Neural cell (in vitro differentiated cells): ENCODE measurements around the gene RHEBL1. TPM values are rescaled to one million over a fixed set of nuclear protein-coding genes. Genes with fewer than 3 reads are reported as not detected.

Experiments used
- H2AFZ ChIP-seq: fragments of 200-600, 300-800 bp; sonication (generic), shearing (Covaris generic); 2 replicates; pipeline ENCODE4 v1.6.0; 2014; ENCODE audit warnings: low read depth, mild to moderate bottlenecking, antibody characterized with exemption, low read length, moderate library complexity
- H3F3A ChIP-seq: fragments of 200-600 bp; shearing (Covaris generic); 2 replicates; pipeline ENCODE4 v1.6.1; 2016; ENCODE audit warnings: mild to moderate bottlenecking, moderate library complexity, mixed read lengths, antibody characterized with exemption, low read length; ENCODE audit not compliant: insufficient read depth, poor library complexity, severe bottlenecking
- H3K27ac ChIP-seq: fragments of 200-600, 300-800 bp; sonication (generic), shearing (Covaris generic); 2 replicates; pipeline ENCODE4 v1.5.1; 2014; ENCODE audit warnings: mild to moderate bottlenecking, low read length, moderate library complexity
- H3K27me3 ChIP-seq: fragments of 300-800, 200-600 bp; sonication (generic), shearing (Covaris generic); 2 replicates; pipeline ENCODE4 v1.6.0; 2014; ENCODE audit warnings: mild to moderate bottlenecking, low read depth, low read length, moderate library complexity; ENCODE audit not compliant: insufficient read depth
- H3K36me3 ChIP-seq: fragments of 300-800, 200-600 bp; sonication (generic), shearing (Covaris generic); 2 replicates; pipeline ENCODE4 v1.5.1; 2014; ENCODE audit warnings: mild to moderate bottlenecking, antibody characterized with exemption, low read length, moderate library complexity; ENCODE audit not compliant: insufficient read depth
- H3K4me2 ChIP-seq: fragments of 300-800, 200-600 bp; sonication (generic), shearing (Covaris generic); 2 replicates; pipeline ENCODE4 v1.6.0; 2014; ENCODE audit warnings: mild to moderate bottlenecking, low read length
- H3K4me3 ChIP-seq: fragments of 300-800, 200-600 bp; sonication (generic), shearing (Covaris generic); 2 replicates; pipeline ENCODE4 v1.5.1; 2014; ENCODE audit warnings: mild to moderate bottlenecking, low read length, moderate library complexity
- H3K79me2 ChIP-seq: fragments of 200-600 bp; shearing (Covaris generic); replicated peaks from 2 replicates; pipeline ENCODE4 v1.6.0; 2014; ENCODE audit warnings: mild to moderate bottlenecking, low read length, moderate library complexity; ENCODE audit not compliant: insufficient read depth
- H3K9ac ChIP-seq: fragments of 300-800, 200-600 bp; sonication (generic), shearing (Covaris generic); 2 replicates; pipeline ENCODE4 v1.6.1; 2016; ENCODE audit warnings: mild to moderate bottlenecking, low read length, mixed read lengths
- H3K9me2 ChIP-seq: fragments of 200-600 bp; shearing (Covaris generic); 2 replicates; pipeline ENCODE4 v1.6.1; 2016; ENCODE audit warnings: mild to moderate bottlenecking, low read length, mixed read lengths; ENCODE audit not compliant: insufficient read depth
- H3K9me3 ChIP-seq: fragments of 200-600, 300-800 bp; sonication (generic), shearing (Covaris generic); 2 replicates; pipeline ENCODE4 v1.6.1; 2016; ENCODE audit warnings: mild to moderate bottlenecking, mixed run types, low read length, moderate library complexity, mixed read lengths
- H4K20me1 ChIP-seq: fragments of 200-600 bp; shearing (Covaris generic); 2 replicates; pipeline ENCODE4 v1.6.1; 2016; ENCODE audit warnings: mild to moderate bottlenecking, mixed run types; ENCODE audit not compliant: insufficient read depth
- CTCF ChIP-seq: fragments of 450-650 bp; IDR thresholded peaks from 2 replicates; pipeline ENCODE4 v1.5.1; 2014; ENCODE audit warnings: antibody characterized with exemption, mild to moderate bottlenecking, moderate library complexity; ENCODE audit not compliant: poor library complexity, severe bottlenecking
- EP300 ChIP-seq: fragments of 450-650 bp; conservative IDR thresholded peaks from 2 replicates; pipeline ENCODE4 v1.6.1; 2014; ENCODE audit warnings: antibody characterized with exemption, mild to moderate bottlenecking, moderate library complexity; ENCODE audit not compliant: poor library complexity, severe bottlenecking
- EZH2 ChIP-seq: fragments of 200-600, 300-800 bp; shearing (Covaris generic), sonication (generic); IDR thresholded peaks from 2 replicates; pipeline ENCODE4 v1.6.1; 2014; ENCODE audit warnings: antibody characterized with exemption, low read length, borderline replicate concordance, mild to moderate bottlenecking; ENCODE audit not compliant: insufficient read depth, poor library complexity, severe bottlenecking
- MXI1 ChIP-seq: fragments of 450-650 bp; conservative IDR thresholded peaks from 2 replicates; pipeline ENCODE4 v1.6.1; 2014; ENCODE audit warnings: antibody characterized with exemption, mild to moderate bottlenecking; ENCODE audit not compliant: poor library complexity, severe bottlenecking
- POLR2AphosphoS5 ChIP-seq: IDR thresholded peaks from 2 replicates; pipeline ENCODE4 v1.6.1; 2012
- RAD21 ChIP-seq: fragments of 450-650 bp; conservative IDR thresholded peaks from 2 replicates; pipeline ENCODE4 v1.6.1; 2014; ENCODE audit warnings: antibody characterized with exemption, mild to moderate bottlenecking, moderate library complexity
- REST ChIP-seq: IDR thresholded peaks from 2 replicates; pipeline ENCODE4 v1.6.1; 2012; ENCODE audit warnings: borderline replicate concordance
- SMC3 ChIP-seq: fragments of 450-650 bp; conservative IDR thresholded peaks from 2 replicates; pipeline ENCODE4 v1.6.1; 2014; ENCODE audit warnings: antibody characterized with exemption, mild to moderate bottlenecking, moderate library complexity; ENCODE audit not compliant: poor library complexity
- TAF1 ChIP-seq: IDR thresholded peaks from 2 replicates; pipeline ENCODE4 v1.6.1; 2012; ENCODE audit warnings: low read depth
- polyA plus RNA-seq: library from polyadenylated mRNA; depleted of rRNA; stranded (reverse); fragments of >200 nt; gene quantifications from 2 replicates; pipeline ENCODE4 v1.2.3, GENCODE V29; 2014

RHEBL1 gene
- polyA plus RNA-seq, 1 donor from 2014 or later: 0.68 TPM

- Histone ChIP-seq H3K79me2 (no peaks in the 10 kb centered on the region), H3K9me3 (no peaks in the 10 kb centered on the region), H4K20me1 (no peaks in the 10 kb centered on the region), H3K9me2 (no peaks in the 10 kb centered on the region), H3K9ac (no peak overlapping the region), H3F3A (no peaks in the 10 kb centered on the region), H3K27ac (no peak overlapping the region), H3K27me3 (peaks cover 71% of the 10 kb centered on the region), H3K4me2 (no peak overlapping the region), H2AFZ (no peak overlapping the region), H3K36me3 (no peaks in the 10 kb centered on the region), H3K4me3 (peak overlapping the region; percentile 72)
- TF ChIP-seq REST: no peak
- TF ChIP-seq MXI1: no peak
- no peak for TF ChIP-seq EZH2
- TF ChIP-seq EP300: no peak
Measured at GRCh38 chr12:49092816-49093406, 23.1 kb upstream of the RHEBL1 start.

- H3K27me3 ChIP-seq: peaks cover 72% of the 10 kb centered on the region
- no peaks in the 10 kb centered on the region for H3K9me3 ChIP-seq
- TF ChIP-seq EP300: no peak
- TF ChIP-seq SMC3: peak; percentile 68
- TF ChIP-seq CTCF: peak; percentile 79
- TF ChIP-seq MXI1: peak; percentile 45
- TF ChIP-seq RAD21: peak; percentile 69
- TF ChIP-seq REST: no peak
- TF ChIP-seq EZH2: no peak
- TF ChIP-seq POLR2AphosphoS5: peak; percentile 55
- no peak for TF ChIP-seq TAF1
- no peaks in the 10 kb centered on the region for H3F3A ChIP-seq
- H2AFZ ChIP-seq: no peak overlapping the region
- H3K27ac ChIP-seq: no peak overlapping the region
- H4K20me1 ChIP-seq: no peaks in the 10 kb centered on the region
- no peaks in the 10 kb centered on the region for H3K9me2 ChIP-seq
- H3K4me2 ChIP-seq: peak overlapping the region; percentile 76
- H3K79me2 ChIP-seq: no peaks in the 10 kb centered on the region
- peak overlapping the region; percentile 72 for H3K4me3 ChIP-seq
- H3K36me3 ChIP-seq: no peaks in the 10 kb centered on the region
- peak overlapping the region; percentile 64 for H3K9ac ChIP-seq
Measured at GRCh38 chr12:49092086-49092815, 22.5 kb upstream of the RHEBL1 start.
